HG03571 (cell line): ENCODE data around the gene POM121.
"Not testable (repeated sequence)": the region's sequence is repeated elsewhere in the genome, so short reads cannot be mapped to it uniquely, and the experiment has no call there.

Experiments
- ATAC-seq: cut with Tn5 transposase; IDR thresholded peaks from one replicate; pipeline ENCODE4 v1.9.1; 2021; ENCODE audit not compliant: unreplicated experiment

The POM121 gene

GRCh38 chr7:72949276-72949675 is 24.4 kb downstream of the POM121 start:
- not testable (repeated sequence) for ATAC-seq

- ATAC-seq = not testable (repeated sequence)
These were observed 24.8 kb downstream of the POM121 start for GRCh38 chr7:72949686-72950085.

GRCh38 chr7:72950432-72950831 is 25.5 kb downstream of the POM121 start:
- not testable (repeated sequence) for ATAC-seq

- ATAC-seq = peak; percentile 59
These were observed 29.1 kb downstream of the POM121 start for GRCh38 chr7:72953901-72954562.

- ATAC-seq = peak; percentile 88
These were observed 29.8 kb downstream of the POM121 start for GRCh38 chr7:72954563-72955198.

- ATAC-seq = not testable (repeated sequence)
These were observed 35.1 kb downstream of the POM121 start for GRCh38 chr7:72960029-72960428.

GRCh38 chr7:72960626-72961345 is 35.9 kb downstream of the POM121 start:
- ATAC-seq = not testable (repeated sequence)

- ATAC-seq = not testable (repeated sequence)
These were observed 36.4 kb downstream of the POM121 start for GRCh38 chr7:72961346-72961650.

- not testable (repeated sequence) for ATAC-seq
These were observed 38.2 kb downstream of the POM121 start for GRCh38 chr7:72963056-72963455.

GRCh38 chr7:72965186-72965975 is 40.5 kb downstream of the POM121 start:
- not testable (repeated sequence) for ATAC-seq

GRCh38 chr7:72966892-72967291 is 42.0 kb downstream of the POM121 start:
- not testable (repeated sequence) for ATAC-seq

GRCh38 chr7:72968980-72969516 is 44.2 kb downstream of the POM121 start, which contains the start of gene TRIM74:
TSS of gene TRIM74 (minus strand) at chr7:72969466. CDS start at chr7:72966157, 3,309 bp downstream.
- ATAC-seq = not testable (repeated sequence)

- not testable (repeated sequence) for ATAC-seq
These were observed 44.8 kb downstream of the POM121 start for GRCh38 chr7:72969688-72970087.

- ATAC-seq = not testable (repeated sequence)
These were observed 46.6 kb downstream of the POM121 start for GRCh38 chr7:72971505-72971904.

GRCh38 chr7:72974781-72975180 is 49.9 kb downstream of the POM121 start:
- not testable (repeated sequence) for ATAC-seq

GRCh38 chr7:72975656-72976286 is 50.9 kb downstream of the POM121 start:
- ATAC-seq = not testable (repeated sequence)

GRCh38 chr7:72976434-72976833 is 51.5 kb downstream of the POM121 start:
- ATAC-seq = not testable (repeated sequence)

- not testable (repeated sequence) for ATAC-seq
These were observed 55.5 kb downstream of the POM121 start for GRCh38 chr7:72980382-72980781.

- not testable (repeated sequence) for ATAC-seq
These were observed 57.2 kb downstream of the POM121 start for GRCh38 chr7:72982084-72982483.
